ENCODE data around the gene VPS13D. TPM values are rescaled to one million over a fixed set of nuclear protein-coding genes. Genes with fewer than 3 reads are reported as not detected.

The VPS13D gene
- total and polyA plus RNA-seq, 2 experiments from 2014 or later, result 10.7 to 34.9 TPM

DNA sequence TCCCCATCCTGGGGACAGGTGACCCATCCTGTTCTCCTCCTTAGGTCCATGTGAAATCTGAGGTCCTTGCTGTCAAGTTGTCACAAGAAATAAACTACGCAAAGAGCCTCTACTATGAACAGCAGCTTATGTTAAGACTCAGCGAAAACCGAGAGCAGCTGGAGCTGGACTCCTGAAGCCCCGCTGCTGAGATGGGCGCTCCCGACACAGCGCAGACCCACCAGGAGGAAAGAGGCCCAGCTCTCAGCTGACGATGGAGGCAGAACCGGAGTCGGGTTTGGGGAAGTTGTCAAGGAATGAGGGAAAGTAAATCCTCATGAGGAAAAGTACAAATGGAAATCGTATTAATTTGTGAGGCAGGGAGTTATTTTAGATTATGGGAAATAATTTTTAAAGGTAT lies 279.0 kb downstream of the VPS13D start:
- Mint-ChIP-seq H3K27me3 (ENCODE audit: insufficient read depth, low read depth, poor library complexity) (peaks cover 18% of the 10 kb centered on the region), H3K9me3 (no peaks in the 10 kb centered on the region; the same call in 2 of the 3 replicates), H3K27ac (no peak overlapping the region), H3K36me3 (ENCODE audit: low read depth) (no peaks in the 10 kb centered on the region; the same call in 2 of the 3 replicates), H3K4me3 (no peak overlapping the region), H3K4me1 (peaks cover 37% of the 10 kb centered on the region)
- no peak for DNase-seq (ENCODE audit: low spot score)
- Histone ChIP-seq H3K4me2 (no peak overlapping the region), H3K27me3 (ENCODE audit: insufficient read depth) (no peaks in the 10 kb centered on the region), H4K20me1 (replicated peaks; ENCODE audit: insufficient read depth) (0 out of 2 replicates have a peak, but pooled peaks cover 2% of the 10 kb centered on the region), H3K36me3 (ENCODE audit: insufficient read depth) (no peaks in the 10 kb centered on the region; the same call in 1 of the 2 replicates), H3K4me1 (ENCODE audit: insufficient read depth) (peaks cover 20% of the 10 kb centered on the region), H3F3A (replicated peaks; ENCODE audit: low read depth) (no peaks in the 10 kb centered on the region), H3K79me2 (replicated peaks; ENCODE audit: insufficient read depth) (no peaks in the 10 kb centered on the region), H2AFZ (no peak overlapping the region), H3K27ac (ENCODE audit: low read depth) (no peak overlapping the region), H3K9me2 (ENCODE audit: insufficient read depth) (no peaks in the 10 kb centered on the region), H3K4me3 (no peak overlapping the region)
- TF ChIP-seq, protein P1, sequence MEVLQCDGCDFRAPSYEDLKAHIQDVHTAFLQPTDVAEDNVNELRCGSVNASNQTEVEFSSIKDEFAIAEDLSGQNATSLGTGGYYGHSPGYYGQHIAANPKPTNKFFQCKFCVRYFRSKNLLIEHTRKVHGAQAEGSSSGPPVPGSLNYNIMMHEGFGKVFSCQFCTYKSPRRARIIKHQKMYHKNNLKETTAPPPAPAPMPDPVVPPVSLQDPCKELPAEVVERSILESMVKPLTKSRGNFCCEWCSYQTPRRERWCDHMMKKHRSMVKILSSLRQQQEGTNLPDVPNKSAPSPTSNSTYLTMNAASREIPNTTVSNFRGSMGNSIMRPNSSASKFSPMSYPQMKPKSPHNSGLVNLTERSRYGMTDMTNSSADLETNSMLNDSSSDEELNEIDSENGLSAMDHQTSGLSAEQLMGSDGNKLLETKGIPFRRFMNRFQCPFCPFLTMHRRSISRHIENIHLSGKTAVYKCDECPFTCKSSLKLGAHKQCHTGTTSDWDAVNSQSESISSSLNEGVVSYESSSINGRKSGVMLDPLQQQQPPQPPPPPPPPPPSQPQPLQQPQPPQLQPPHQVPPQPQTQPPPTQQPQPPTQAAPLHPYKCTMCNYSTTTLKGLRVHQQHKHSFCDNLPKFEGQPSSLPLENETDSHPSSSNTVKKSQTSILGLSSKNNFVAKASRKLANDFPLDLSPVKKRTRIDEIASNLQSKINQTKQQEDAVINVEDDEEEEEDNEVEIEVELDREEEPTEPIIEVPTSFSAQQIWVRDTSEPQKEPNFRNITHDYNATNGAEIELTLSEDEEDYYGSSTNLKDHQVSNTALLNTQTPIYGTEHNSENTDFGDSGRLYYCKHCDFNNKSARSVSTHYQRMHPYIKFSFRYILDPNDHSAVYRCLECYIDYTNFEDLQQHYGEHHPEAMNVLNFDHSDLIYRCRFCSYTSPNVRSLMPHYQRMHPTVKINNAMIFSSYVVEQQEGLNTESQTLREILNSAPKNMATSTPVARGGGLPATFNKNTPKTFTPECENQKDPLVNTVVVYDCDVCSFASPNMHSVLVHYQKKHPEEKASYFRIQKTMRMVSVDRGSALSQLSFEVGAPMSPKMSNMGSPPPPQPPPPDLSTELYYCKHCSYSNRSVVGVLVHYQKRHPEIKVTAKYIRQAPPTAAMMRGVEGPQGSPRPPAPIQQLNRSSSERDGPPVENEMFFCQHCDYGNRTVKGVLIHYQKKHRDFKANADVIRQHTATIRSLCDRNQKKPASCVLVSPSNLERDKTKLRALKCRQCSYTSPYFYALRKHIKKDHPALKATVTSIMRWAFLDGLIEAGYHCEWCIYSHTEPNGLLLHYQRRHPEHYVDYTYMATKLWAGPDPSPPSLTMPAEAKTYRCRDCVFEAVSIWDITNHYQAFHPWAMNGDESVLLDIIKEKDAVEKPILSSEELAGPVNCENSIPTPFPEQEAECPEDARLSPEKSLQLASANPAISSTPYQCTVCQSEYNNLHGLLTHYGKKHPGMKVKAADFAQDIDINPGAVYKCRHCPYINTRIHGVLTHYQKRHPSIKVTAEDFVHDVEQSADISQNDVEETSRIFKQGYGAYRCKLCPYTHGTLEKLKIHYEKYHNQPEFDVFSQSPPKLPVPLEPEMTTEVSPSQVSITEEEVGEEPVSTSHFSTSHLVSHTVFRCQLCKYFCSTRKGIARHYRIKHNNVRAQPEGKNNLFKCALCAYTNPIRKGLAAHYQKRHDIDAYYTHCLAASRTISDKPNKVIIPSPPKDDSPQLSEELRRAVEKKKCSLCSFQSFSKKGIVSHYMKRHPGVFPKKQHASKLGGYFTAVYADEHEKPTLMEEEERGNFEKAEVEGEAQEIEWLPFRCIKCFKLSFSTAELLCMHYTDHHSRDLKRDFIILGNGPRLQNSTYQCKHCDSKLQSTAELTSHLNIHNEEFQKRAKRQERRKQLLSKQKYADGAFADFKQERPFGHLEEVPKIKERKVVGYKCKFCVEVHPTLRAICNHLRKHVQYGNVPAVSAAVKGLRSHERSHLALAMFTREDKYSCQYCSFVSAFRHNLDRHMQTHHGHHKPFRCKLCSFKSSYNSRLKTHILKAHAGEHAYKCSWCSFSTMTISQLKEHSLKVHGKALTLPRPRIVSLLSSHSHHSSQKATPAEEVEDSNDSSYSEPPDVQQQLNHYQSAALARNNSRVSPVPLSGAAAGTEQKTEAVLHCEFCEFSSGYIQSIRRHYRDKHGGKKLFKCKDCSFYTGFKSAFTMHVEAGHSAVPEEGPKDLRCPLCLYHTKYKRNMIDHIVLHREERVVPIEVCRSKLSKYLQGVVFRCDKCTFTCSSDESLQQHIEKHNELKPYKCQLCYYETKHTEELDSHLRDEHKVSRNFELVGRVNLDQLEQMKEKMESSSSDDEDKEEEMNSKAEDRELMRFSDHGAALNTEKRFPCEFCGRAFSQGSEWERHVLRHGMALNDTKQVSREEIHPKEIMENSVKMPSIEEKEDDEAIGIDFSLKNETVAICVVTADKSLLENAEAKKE (CRISPR knock-in tag; IDR thresholded peaks at IDR 0.05), result no peak
- TF ChIP-seq ZNF114 (CRISPR knock-in tag; IDR thresholded peaks at IDR 0.05), result no peak
- no peak for TF ChIP-seq ZNF331 (CRISPR knock-in tag; IDR thresholded peaks at IDR 0.05; ENCODE audit: low read depth)
- no peak for TF ChIP-seq JUNB (IDR thresholded peaks at IDR 0.05; ENCODE audit: unreplicated experiment)
- TF ChIP-seq, protein P2, sequence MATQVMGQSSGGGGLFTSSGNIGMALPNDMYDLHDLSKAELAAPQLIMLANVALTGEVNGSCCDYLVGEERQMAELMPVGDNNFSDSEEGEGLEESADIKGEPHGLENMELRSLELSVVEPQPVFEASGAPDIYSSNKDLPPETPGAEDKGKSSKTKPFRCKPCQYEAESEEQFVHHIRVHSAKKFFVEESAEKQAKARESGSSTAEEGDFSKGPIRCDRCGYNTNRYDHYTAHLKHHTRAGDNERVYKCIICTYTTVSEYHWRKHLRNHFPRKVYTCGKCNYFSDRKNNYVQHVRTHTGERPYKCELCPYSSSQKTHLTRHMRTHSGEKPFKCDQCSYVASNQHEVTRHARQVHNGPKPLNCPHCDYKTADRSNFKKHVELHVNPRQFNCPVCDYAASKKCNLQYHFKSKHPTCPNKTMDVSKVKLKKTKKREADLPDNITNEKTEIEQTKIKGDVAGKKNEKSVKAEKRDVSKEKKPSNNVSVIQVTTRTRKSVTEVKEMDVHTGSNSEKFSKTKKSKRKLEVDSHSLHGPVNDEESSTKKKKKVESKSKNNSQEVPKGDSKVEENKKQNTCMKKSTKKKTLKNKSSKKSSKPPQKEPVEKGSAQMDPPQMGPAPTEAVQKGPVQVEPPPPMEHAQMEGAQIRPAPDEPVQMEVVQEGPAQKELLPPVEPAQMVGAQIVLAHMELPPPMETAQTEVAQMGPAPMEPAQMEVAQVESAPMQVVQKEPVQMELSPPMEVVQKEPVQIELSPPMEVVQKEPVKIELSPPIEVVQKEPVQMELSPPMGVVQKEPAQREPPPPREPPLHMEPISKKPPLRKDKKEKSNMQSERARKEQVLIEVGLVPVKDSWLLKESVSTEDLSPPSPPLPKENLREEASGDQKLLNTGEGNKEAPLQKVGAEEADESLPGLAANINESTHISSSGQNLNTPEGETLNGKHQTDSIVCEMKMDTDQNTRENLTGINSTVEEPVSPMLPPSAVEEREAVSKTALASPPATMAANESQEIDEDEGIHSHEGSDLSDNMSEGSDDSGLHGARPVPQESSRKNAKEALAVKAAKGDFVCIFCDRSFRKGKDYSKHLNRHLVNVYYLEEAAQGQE (IDR thresholded peaks at IDR 0.05; ENCODE audit: unreplicated experiment), result no peak
- no peak for TF ChIP-seq STAT1 (IDR thresholded peaks at IDR 0.05; ENCODE audit: unreplicated experiment)
- TF ChIP-seq, protein P3, sequence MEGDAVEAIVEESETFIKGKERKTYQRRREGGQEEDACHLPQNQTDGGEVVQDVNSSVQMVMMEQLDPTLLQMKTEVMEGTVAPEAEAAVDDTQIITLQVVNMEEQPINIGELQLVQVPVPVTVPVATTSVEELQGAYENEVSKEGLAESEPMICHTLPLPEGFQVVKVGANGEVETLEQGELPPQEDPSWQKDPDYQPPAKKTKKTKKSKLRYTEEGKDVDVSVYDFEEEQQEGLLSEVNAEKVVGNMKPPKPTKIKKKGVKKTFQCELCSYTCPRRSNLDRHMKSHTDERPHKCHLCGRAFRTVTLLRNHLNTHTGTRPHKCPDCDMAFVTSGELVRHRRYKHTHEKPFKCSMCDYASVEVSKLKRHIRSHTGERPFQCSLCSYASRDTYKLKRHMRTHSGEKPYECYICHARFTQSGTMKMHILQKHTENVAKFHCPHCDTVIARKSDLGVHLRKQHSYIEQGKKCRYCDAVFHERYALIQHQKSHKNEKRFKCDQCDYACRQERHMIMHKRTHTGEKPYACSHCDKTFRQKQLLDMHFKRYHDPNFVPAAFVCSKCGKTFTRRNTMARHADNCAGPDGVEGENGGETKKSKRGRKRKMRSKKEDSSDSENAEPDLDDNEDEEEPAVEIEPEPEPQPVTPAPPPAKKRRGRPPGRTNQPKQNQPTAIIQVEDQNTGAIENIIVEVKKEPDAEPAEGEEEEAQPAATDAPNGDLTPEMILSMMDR (conservative IDR thresholded peaks at IDR 0.05; ENCODE audit: low read depth in 2 of 2), result no peak
- no peak for TF ChIP-seq POLR2AphosphoS5 (IDR thresholded peaks at IDR 0.05; ENCODE audit: low read depth)
- no peak for TF ChIP-seq EZH2 (IDR thresholded peaks at IDR 0.05; ENCODE audit: low read depth, unreplicated experiment)
- TF ChIP-seq, protein P4, sequence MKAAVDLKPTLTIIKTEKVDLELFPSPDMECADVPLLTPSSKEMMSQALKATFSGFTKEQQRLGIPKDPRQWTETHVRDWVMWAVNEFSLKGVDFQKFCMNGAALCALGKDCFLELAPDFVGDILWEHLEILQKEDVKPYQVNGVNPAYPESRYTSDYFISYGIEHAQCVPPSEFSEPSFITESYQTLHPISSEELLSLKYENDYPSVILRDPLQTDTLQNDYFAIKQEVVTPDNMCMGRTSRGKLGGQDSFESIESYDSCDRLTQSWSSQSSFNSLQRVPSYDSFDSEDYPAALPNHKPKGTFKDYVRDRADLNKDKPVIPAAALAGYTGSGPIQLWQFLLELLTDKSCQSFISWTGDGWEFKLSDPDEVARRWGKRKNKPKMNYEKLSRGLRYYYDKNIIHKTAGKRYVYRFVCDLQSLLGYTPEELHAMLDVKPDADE (IDR thresholded peaks at IDR 0.05), result no peak
- no peak for TF ChIP-seq NANOG (IDR thresholded peaks at IDR 0.05; ENCODE audit: borderline replicate concordance)
- no peak for TF ChIP-seq EZH2phosphoT487 (IDR thresholded peaks at IDR 0.05; ENCODE audit: unreplicated experiment)
- no peak for TF ChIP-seq CREB1 (CRISPR knock-in tag; IDR thresholded peaks at IDR 0.05; ENCODE audit: low read depth)
- ATAC-seq, result no peak

Measured in GM23338 (cell line).